Choroid plexus epithelial cell (primary cell): ENCODE results near the gene TXNDC11.

ENCODE experiments used
- DNase-seq: peaks from one replicate; pipeline ENCODE4 v3.0.0-alpha.2; 2010; ENCODE audit warnings: low read depth
- H3K4me3 ChIP-seq: 2 replicates; pipeline ENCODE4 v1.5.1; 2011; ENCODE audit warnings: low read depth, mild to moderate bottlenecking, control low read depth, low read length, moderate library complexity
- TF ChIP-seq, protein P1 (sequence below): conservative IDR thresholded peaks from 2 replicates; pipeline ENCODE4 v1.5.1; 2011; ENCODE audit warnings: low read depth, mild to moderate bottlenecking, control low read depth, inconsistent platforms, low read length, moderate library complexity

TXNDC11 gene

DNA sequence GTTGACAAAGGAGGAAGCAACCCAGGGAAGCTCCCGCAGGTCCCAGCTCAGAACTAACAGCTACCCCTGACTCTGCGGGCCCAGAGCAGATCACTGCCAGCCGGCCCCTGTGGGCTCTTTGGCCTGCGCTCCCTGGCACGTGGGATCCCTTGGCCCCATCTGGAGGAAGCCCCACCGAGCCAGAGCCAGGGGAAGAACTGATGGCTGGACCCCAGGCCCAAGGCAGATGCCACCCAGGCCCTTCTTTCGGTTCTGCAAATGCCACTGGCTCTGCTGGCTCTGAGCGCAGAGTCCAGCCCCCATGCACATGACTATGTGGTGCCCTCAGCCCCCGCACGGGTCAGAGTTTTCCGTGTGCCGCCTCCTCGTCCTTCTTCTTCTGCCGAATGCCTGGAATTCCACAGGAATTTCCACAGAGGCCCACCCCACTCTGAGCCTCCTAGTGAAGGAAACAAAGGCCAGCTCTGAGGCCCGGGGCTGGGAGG is 110.2 kb downstream of the TXNDC11 start:
- TF ChIP-seq, protein P1, sequence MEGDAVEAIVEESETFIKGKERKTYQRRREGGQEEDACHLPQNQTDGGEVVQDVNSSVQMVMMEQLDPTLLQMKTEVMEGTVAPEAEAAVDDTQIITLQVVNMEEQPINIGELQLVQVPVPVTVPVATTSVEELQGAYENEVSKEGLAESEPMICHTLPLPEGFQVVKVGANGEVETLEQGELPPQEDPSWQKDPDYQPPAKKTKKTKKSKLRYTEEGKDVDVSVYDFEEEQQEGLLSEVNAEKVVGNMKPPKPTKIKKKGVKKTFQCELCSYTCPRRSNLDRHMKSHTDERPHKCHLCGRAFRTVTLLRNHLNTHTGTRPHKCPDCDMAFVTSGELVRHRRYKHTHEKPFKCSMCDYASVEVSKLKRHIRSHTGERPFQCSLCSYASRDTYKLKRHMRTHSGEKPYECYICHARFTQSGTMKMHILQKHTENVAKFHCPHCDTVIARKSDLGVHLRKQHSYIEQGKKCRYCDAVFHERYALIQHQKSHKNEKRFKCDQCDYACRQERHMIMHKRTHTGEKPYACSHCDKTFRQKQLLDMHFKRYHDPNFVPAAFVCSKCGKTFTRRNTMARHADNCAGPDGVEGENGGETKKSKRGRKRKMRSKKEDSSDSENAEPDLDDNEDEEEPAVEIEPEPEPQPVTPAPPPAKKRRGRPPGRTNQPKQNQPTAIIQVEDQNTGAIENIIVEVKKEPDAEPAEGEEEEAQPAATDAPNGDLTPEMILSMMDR = no peak
- peak; percentile 87 for DNase-seq
- H3K4me3 ChIP-seq = no peak overlapping the region

DNA sequence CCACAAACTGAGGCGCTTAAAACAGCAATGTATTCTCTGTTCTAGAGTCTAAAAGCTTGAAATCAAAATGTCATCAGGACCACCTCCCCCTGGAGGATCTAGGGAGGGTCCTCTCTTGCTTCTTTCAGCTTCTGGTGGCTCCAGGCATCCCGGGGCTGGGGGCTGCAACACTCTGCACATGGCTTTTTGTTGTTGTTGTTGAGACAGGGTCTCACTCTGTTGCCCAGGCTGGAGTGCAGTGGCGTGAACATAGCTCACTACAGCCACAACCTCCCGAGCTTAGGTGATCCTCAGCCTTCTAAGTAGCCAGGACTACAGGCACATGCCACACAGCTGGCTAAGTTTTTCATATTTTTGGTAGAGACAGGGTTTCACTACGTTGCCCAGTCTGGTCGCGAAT is 111.4 kb downstream of the TXNDC11 start:
- DNase-seq = no peak
- H3K4me3 ChIP-seq = no peak overlapping the region
- TF ChIP-seq, protein P1 = no peak

DNA sequence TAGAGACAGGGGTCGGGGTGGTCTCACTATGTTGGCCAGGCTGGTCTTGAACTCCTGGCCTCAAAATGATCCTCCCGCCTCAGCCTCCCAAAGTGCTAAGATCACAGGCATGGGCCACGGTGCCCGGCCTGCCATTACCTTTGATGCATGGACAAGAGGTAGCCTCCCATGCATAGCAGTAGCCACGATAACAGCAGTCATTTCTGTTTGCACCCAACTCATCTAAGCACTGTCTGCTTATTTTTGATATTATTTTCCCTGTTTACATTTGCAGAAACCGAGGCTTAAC is 111.9 kb downstream of the TXNDC11 start:
- TF ChIP-seq, protein P1 = no peak
- no peak overlapping the region for H3K4me3 ChIP-seq
- DNase-seq = no peak

DNA sequence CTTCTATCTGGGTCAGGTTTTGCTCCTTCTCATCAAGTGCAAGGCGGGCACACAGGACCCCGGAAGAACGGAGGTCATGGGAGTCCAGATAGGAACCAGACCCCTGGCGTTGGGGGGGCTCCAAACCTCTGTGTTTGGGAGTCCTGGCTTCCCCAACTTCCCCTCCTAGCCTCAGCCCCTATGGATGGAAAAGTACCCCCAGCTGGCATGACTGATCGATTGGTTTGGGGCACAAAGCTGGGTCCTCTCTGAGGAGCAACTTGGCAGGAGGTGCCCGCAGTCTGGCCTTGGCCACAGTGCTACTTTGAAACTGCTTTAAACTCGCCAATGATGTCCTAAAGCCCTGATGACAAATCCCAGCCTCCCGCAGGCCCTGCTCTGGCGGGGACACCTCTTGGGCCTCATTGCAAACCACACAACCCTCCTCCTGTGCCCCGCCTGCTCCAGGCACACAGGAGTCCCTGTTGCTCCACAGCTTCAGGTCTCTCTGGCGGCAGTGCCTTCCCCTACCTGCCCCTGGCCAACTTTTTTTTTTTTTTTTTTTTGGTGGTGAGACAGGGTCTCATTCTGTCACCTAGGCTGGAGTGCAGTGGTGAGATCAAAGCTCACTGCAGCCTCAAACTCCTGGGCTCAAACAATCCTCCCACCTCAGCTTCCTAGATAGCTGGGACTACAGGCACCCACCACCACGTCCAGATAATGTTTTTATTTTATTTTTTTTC is 112.5 kb downstream of the TXNDC11 start:
- DNase-seq = no peak
- H3K4me3 ChIP-seq = no peak overlapping the region
- TF ChIP-seq, protein P1 = no peak
